Measurements from ENCODE around the gene YIPF1. TPM values are rescaled to one million over a fixed set of nuclear protein-coding genes. Genes with fewer than 3 reads are reported as not detected.

Gene YIPF1
- polyA plus RNA-seq, 1 of the 3 experiments (the other 2 are of a cell fraction): 23.1 TPM

DNA sequence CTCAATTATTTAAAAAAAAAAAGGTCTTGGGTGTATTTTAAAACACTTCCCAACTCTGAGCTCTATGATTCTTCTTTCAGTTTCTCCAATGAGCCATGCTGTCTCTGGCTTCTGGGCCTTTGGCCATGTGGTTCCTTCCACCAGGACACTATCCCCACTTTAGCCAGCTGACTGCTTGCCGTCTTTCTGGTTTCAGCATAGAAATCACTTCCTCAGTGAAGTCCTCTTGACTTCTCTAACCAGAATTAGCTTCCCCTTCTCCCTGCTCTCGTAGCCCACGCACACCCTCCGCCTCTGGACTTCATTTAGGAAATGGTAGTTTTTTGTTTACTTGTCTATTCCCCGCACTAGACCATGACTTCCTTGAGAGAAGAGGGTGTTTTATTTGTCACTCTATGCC is 3.3 kb upstream of the YIPF1 start:
- H3K36me3 ChIP-seq (replicated peaks in 1 of 2; ENCODE audit: control insufficient read depth in 1 of 2, insufficient read depth in 2 of 2, low read length in 1 of 2): no peaks in the 10 kb centered on the region
- H3K4me2 ChIP-seq: no peak overlapping the region
- DNase-seq: no peak
- H3F3A ChIP-seq (replicated peaks; ENCODE audit: insufficient read depth): peaks cover 4% of the 10 kb centered on the region
- ChIA-PET CTCF (interaction anchor here (7.4 kb wide), 1 partner anchor 14 kb away, joined by 38 read pairs; no protein-coding TSS in a partner anchor), POLR2A (no interaction called here)
- no peaks in the 10 kb centered on the region for H3K9me2 ChIP-seq
- no peak overlapping the region for H3K9ac ChIP-seq
- H3K4me1 ChIP-seq (ENCODE audit: control insufficient read depth in 1 of 2, insufficient read depth in 2 of 2, low read depth in 1 of 2, low read length in 1 of 2): peaks cover 0 to 7% of the 10 kb centered on the region in 2 experiments; a peak in 2 of 4 replicates
- no peak overlapping the region for H3K4me3 ChIP-seq (ENCODE audit: low read depth in 2 of 2, low read length in 1 of 2)
- no peaks in the 10 kb centered on the region for H3K79me2 ChIP-seq (ENCODE audit: insufficient read depth)
- no peaks in the 10 kb centered on the region for H3K27me3 ChIP-seq (ENCODE audit: insufficient read depth)
- 96% methylated on average over 5 of the region's 5 CpGs for WGBS (ENCODE audit: low lambda C conversion rate)
- no peaks in the 10 kb centered on the region for H3K9me3 ChIP-seq
- TF ChIP-seq FOSL2 (IDR thresholded peaks at IDR 0.05; ENCODE audit: borderline replicate concordance, low read depth): no peak
- TF ChIP-seq REST (IDR thresholded peaks at IDR 0.05; ENCODE audit: low read depth, low read length): no peak
- TF ChIP-seq, protein P1, sequence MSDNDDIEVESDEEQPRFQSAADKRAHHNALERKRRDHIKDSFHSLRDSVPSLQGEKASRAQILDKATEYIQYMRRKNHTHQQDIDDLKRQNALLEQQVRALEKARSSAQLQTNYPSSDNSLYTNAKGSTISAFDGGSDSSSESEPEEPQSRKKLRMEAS (IDR thresholded peaks at IDR 0.05; ENCODE audit: low read depth): no peak
- no peak for TF ChIP-seq FOXM1 (IDR thresholded peaks at IDR 0.05; ENCODE audit: low read depth)
- no peak for TF ChIP-seq TEAD4 (IDR thresholded peaks at IDR 0.05; ENCODE audit: borderline replicate concordance, insufficient read depth)
- TF ChIP-seq, protein P2, sequence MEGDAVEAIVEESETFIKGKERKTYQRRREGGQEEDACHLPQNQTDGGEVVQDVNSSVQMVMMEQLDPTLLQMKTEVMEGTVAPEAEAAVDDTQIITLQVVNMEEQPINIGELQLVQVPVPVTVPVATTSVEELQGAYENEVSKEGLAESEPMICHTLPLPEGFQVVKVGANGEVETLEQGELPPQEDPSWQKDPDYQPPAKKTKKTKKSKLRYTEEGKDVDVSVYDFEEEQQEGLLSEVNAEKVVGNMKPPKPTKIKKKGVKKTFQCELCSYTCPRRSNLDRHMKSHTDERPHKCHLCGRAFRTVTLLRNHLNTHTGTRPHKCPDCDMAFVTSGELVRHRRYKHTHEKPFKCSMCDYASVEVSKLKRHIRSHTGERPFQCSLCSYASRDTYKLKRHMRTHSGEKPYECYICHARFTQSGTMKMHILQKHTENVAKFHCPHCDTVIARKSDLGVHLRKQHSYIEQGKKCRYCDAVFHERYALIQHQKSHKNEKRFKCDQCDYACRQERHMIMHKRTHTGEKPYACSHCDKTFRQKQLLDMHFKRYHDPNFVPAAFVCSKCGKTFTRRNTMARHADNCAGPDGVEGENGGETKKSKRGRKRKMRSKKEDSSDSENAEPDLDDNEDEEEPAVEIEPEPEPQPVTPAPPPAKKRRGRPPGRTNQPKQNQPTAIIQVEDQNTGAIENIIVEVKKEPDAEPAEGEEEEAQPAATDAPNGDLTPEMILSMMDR (IDR thresholded peaks at IDR 0.05): no peak
- no peak for TF ChIP-seq PBX3 (IDR thresholded peaks at IDR 0.05)
- TF ChIP-seq RAD21 (IDR thresholded peaks at IDR 0.05; ENCODE audit: low read length): no peak
- no peak for TF ChIP-seq YY1 (IDR thresholded peaks at IDR 0.05; ENCODE audit: low read depth)
- no peak for TF ChIP-seq MXI1 (IDR thresholded peaks at IDR 0.05; ENCODE audit: low read depth, low read length)
- no peak for TF ChIP-seq MEF2A (IDR thresholded peaks at IDR 0.05; ENCODE audit: borderline replicate concordance, low read depth)
- no peak for TF ChIP-seq SIN3A (IDR thresholded peaks at IDR 0.05; ENCODE audit: borderline replicate concordance, low read depth, low read length)
- TF ChIP-seq RFX5 (IDR thresholded peaks at IDR 0.05; ENCODE audit: low read length): no peak
- no peak for TF ChIP-seq ELF1 (IDR thresholded peaks at IDR 0.05)
- TF ChIP-seq TAF1 (IDR thresholded peaks at IDR 0.05; ENCODE audit: borderline replicate concordance, low read depth, low read length): no peak
- no peak for TF ChIP-seq EP300 (IDR thresholded peaks at IDR 0.05; ENCODE audit: borderline replicate concordance in 1 of 2, low read depth in 1 of 2, low read length in 1 of 2)
- TF ChIP-seq POLR2AphosphoS5 (IDR thresholded peaks at IDR 0.05; ENCODE audit: low read depth, low read length): no peak
- no peak for TF ChIP-seq GABPA (IDR thresholded peaks at IDR 0.05; ENCODE audit: low read depth)
- TF ChIP-seq CHD2 (IDR thresholded peaks at IDR 0.05; ENCODE audit: low read length, partially characterized antibody): no peak
- no peak overlapping the region for H2AFZ ChIP-seq (ENCODE audit: low read depth)
- no peaks in the 10 kb centered on the region for H4K20me1 ChIP-seq (ENCODE audit: insufficient read depth)
- H3K27ac ChIP-seq (ENCODE audit: low read depth in 2 of 2, low read length in 1 of 2): no peak overlapping the region
